Natural killer cell treated with Interleukin-12 subunit alpha and Interleukin-12 subunit beta and Interleukin-15 and Interleukin-18, amount 100 ng/mL, for 72 hours (primary cell): ENCODE results near the gene MYO16. TPM values are rescaled to one million over a fixed set of nuclear protein-coding genes. Genes with fewer than 3 reads are reported as not detected.

Experiments
- ATAC-seq, 2 donors: fragments of 150-1000 bp; cut with Tn5 transposase in 1 of 2; sonication (Bioruptor Pico), chemical (Tn5 transposase) in 1 of 2; 2 replicates each; pipeline ENCODE4 v1.10.0; 2021
- DNase-seq: peaks from one replicate; pipeline ENCODE4 v3.0.0; 2022; ENCODE audit warnings: low spot score
- H3K27ac Mint-ChIP-seq, 2 donors: 1 replicate in 1 of 2; 2 replicates in 1 of 2; pipeline ENCODE4 v1.8.0; 2022; ENCODE audit warnings: mixed read lengths in 2 of 2, mild to moderate bottlenecking in 1 of 2, moderate library complexity in 1 of 2
- H3K27me3 Mint-ChIP-seq, 2 donors: 1 replicate in 1 of 2; 2 replicates in 1 of 2; pipeline ENCODE4 v1.8.0; 2022; ENCODE audit warnings: mixed read lengths in 2 of 2
- H3K36me3 Mint-ChIP-seq: one replicate; pipeline ENCODE4 v1.8.0; 2022; ENCODE audit warnings: mixed read lengths
- H3K4me1 Mint-ChIP-seq, 2 donors: 1 replicate in 1 of 2; 2 replicates in 1 of 2; pipeline ENCODE4 v1.8.0; 2022; ENCODE audit warnings: low read depth in 2 of 2, mixed read lengths in 2 of 2, mild to moderate bottlenecking in 1 of 2
- H3K4me3 Mint-ChIP-seq: one replicate; pipeline ENCODE4 v1.8.0; 2022; ENCODE audit warnings: mixed read lengths
- H3K9me3 Mint-ChIP-seq: 2 replicates; pipeline ENCODE4 v1.8.0; 2022; ENCODE audit warnings: mixed read lengths
- total RNA-seq, 2 donors: library from RNA; stranded (reverse); gene quantifications; one replicate each; pipeline ENCODE4 v1.2.3, GENCODE V29; 2022

MYO16 gene
- total RNA-seq, 2 donors from 2014 or later: not detected

DNA sequence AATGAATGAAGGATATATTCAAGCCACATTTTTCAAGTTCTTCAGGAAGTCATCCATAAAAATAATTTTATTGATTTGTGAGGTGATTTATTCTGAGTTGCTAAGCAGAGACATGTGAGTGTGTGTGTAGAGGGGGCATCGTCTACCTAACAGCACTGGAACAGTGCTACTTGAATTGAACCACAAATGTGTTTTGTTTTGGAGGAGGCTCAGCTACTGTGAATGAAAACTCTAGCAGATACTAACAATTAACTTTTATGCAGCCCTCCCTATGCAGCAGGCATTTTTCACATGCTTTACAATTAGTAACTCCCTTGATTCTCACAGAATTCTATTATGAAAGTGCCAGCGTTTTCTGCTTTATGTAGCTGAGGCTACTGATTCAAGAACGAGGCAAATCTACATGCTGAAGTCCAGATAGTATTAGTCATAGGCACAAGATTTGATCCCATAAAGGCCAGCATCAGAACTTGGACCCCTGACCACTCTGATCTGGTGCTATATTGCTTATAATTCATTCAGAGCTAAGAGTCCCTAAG lies 103.7 kb downstream of the MYO16 start:
- Mint-ChIP-seq H3K4me3 (no peak overlapping the region), H3K36me3 (no peaks in the 10 kb centered on the region), H3K4me1 (no peaks in the 10 kb centered on the region), H3K27me3 (no peaks in the 10 kb centered on the region), H3K9me3 (peaks cover 7% of the 10 kb centered on the region), H3K27ac (no peak overlapping the region)
- DNase-seq (no peak), ATAC-seq (no peak)

DNA sequence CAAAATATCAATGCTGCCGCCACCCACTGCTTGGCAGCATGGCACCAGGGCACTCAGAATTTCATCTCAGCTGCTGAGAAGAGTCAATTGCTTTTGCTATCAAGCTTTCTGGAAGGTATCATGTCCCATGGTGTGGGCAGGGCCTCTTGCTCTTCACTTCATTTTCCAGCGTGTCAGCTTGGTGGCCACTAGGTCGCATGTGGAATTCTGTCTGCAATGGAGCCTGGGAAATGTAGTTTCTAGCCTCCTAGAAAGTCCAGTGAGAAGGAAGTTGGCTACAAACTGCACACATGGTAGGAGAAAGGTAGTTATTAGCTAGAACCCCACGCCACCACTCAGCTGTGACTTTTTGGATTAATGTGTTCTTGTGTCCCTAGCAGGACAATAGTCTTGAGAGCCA lies 105.3 kb downstream of the MYO16 start:
- Mint-ChIP-seq H3K4me1 (no peaks in the 10 kb centered on the region), H3K27ac (no peak overlapping the region), H3K4me3 (no peak overlapping the region), H3K27me3 (no peaks in the 10 kb centered on the region), H3K9me3 (peaks cover 9% of the 10 kb centered on the region), H3K36me3 (no peaks in the 10 kb centered on the region)
- no peak for DNase-seq
- ATAC-seq: no peak

DNA sequence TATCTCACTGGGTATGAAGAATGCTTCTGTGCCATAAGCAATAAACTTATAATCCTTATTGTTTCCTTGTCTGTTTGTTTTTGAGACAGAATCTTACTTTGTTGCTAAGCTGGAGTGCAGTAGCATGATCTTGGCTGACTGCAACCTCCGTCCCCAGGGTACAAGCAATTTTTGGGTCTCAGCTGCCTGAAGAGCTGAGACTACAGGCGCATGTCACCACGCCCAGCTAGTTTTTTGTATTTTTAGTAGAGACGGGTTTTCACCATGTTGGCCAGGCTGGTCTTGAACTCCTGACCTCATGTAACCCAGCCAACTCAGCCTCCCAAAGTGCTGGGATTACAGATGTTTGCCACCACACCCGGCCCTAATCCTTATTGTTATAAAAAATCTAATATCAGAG lies 112.5 kb downstream of the MYO16 start:
- no peak for DNase-seq
- Mint-ChIP-seq H3K36me3 (peaks cover 4% of the 10 kb centered on the region), H3K27ac (no peak overlapping the region), H3K9me3 (peaks cover 20% of the 10 kb centered on the region), H3K4me1 (no peaks in the 10 kb centered on the region), H3K4me3 (no peak overlapping the region), H3K27me3 (no peaks in the 10 kb centered on the region)
- ATAC-seq: no peak

DNA sequence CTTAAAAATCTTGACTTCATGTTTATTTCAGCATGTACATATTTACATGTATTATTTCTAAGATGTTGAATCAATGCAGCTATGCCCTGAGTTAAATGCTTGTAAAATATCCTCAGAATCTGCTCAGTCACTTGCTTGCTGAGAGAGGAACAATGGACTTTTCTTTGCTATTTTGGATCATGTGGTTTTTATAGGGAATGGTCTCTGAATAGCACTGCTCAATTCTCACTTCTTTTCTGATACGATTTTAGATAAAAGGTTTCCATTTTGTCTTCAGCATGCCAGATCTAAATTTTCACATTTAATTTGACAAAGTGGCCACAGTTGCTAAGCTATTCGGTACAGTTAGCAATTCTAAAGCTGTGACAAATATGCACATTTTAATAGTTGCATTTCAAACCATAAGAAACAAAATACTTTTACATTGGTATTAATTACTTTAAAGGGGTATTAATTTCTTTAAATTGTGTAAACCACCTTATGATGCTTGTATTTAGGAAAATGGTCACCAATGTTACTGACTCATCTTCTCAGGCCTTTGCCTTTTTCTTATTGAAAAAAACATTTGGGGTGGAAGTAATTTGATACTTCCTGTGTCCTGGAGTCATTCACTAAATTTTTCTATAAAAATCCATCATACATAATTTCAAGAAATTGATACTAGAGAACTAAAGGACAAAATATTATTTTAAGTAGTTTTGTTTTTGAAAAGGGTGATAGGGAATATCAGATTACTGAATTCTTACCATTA lies 113.5 kb downstream of the MYO16 start:
- peaks cover 4% of the 10 kb centered on the region for H3K36me3 Mint-ChIP-seq
- H3K4me1 Mint-ChIP-seq: no peaks in the 10 kb centered on the region
- no peak overlapping the region for H3K27ac Mint-ChIP-seq
- ATAC-seq: no peak
- no peaks in the 10 kb centered on the region for H3K27me3 Mint-ChIP-seq
- peaks cover 19% of the 10 kb centered on the region for H3K9me3 Mint-ChIP-seq
- no peak overlapping the region for H3K4me3 Mint-ChIP-seq
- no peak for DNase-seq

DNA sequence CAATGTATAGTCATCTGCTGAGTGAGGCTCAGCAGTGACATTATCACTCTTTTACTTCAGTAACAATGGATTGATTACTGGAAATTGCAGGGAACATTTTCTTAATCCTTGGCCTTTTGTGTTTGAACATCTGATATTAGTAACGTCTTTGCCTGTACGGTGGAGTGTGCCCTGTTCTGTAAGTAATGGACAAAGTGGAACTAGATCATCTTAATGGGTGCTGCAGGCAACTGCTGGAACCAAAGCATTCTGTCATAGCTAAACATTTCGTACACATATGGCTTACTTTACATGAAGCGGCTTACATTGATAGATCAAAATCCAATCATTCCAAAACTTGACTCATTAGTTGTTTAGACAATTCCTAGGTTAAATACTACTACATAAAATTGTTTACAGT lies 114.1 kb downstream of the MYO16 start:
- ATAC-seq (no peak), DNase-seq (no peak)
- H3K9me3 Mint-ChIP-seq: peaks cover 16% of the 10 kb centered on the region
- H3K27me3 Mint-ChIP-seq: no peaks in the 10 kb centered on the region
- no peak overlapping the region for H3K4me3 Mint-ChIP-seq
- H3K27ac Mint-ChIP-seq: no peak overlapping the region
- peaks cover 4% of the 10 kb centered on the region for H3K36me3 Mint-ChIP-seq
- no peaks in the 10 kb centered on the region for H3K4me1 Mint-ChIP-seq

DNA sequence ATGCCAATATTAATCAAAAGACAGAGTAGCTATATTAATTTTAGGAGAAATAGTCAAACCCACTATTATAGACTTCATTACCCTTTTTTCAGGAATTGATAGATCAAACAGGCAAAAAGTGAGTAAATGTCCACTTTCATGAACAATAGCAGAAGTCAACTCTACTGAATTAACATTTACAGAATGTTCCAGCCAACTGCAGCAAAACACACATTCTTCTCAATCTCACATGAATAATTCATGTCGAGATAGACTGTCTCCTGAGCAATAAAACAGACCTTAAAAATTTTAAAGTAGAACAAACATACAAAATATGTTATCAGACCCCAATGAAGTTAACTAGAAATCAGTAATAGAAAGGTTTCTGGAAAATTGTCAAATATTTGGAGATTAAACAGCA lies 118.4 kb downstream of the MYO16 start:
- ATAC-seq (no peak), DNase-seq (no peak)
- Mint-ChIP-seq H3K9me3 (peaks cover 10% of the 10 kb centered on the region), H3K4me3 (no peak overlapping the region), H3K36me3 (peaks cover 4% of the 10 kb centered on the region), H3K27me3 (no peaks in the 10 kb centered on the region), H3K4me1 (no peaks in the 10 kb centered on the region), H3K27ac (no peak overlapping the region)

DNA sequence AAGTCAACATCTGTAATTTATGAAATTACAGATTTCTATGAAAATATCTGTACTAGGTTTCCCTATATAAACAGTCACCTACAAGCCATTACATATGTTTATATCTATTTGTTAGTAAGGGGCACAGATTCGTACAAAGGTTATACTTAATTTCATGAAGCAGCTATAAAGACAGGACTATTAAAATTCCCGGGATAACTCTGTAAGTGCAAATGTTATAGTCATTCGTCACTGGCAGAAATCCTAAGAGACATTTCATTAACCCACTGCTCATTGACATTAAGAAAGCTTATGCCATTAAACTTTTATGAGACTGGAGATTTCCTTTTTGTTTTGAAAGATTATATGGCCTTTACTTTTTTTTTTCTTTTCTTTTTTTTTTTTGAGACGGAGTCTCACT lies 122.9 kb downstream of the MYO16 start:
- DNase-seq: no peak
- Mint-ChIP-seq H3K27ac (no peak overlapping the region), H3K9me3 (no peaks in the 10 kb centered on the region), H3K36me3 (no peaks in the 10 kb centered on the region), H3K4me3 (no peak overlapping the region), H3K4me1 (no peaks in the 10 kb centered on the region), H3K27me3 (no peaks in the 10 kb centered on the region)
- no peak for ATAC-seq

DNA sequence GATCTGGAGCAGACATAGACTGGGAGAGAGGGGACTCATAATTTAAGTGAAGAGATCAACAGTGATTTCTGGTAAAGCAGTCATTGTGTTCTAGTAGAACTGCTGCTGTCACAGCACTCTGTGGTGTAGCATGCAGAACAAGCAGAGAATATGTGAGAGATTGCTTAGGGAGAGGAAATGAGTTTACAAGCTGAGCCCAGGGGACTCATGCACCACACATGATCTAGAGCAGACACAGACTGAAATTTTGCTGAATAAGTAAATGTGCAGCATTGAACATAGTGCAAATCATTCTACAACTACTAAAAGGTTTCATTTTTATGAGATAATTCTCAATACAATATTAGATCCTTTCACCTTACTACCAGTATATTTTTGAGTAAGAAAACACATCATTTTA lies 125.7 kb downstream of the MYO16 start:
- Mint-ChIP-seq H3K9me3 (no peaks in the 10 kb centered on the region), H3K36me3 (no peaks in the 10 kb centered on the region), H3K4me1 (no peaks in the 10 kb centered on the region), H3K27ac (no peak overlapping the region), H3K27me3 (no peaks in the 10 kb centered on the region), H3K4me3 (no peak overlapping the region)
- ATAC-seq: no peak
- DNase-seq: no peak

DNA sequence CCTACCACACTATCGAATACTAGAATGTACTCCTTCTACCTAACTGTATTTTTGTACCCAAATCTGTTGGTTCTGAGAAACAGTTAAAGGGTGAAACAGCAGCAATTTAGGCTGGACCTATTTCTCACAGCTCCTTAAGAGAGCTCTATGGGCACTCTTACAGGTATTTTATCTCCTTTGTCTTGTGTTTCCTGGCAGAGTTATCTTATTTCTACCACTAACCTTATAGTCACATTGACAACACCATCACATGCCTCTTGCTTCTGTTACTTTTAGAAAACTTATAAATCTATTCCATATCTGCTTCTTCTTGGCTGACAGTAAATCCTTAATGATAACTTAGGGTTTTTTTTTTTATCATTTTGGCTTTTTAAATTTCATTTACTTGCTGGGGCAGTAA lies 130.7 kb downstream of the MYO16 start:
- no peak for ATAC-seq
- no peak overlapping the region for H3K4me3 Mint-ChIP-seq
- no peaks in the 10 kb centered on the region for H3K27me3 Mint-ChIP-seq
- no peaks in the 10 kb centered on the region for H3K4me1 Mint-ChIP-seq
- H3K36me3 Mint-ChIP-seq: no peaks in the 10 kb centered on the region
- H3K27ac Mint-ChIP-seq: no peak overlapping the region
- DNase-seq: no peak
- H3K9me3 Mint-ChIP-seq: peaks cover 4% of the 10 kb centered on the region

DNA sequence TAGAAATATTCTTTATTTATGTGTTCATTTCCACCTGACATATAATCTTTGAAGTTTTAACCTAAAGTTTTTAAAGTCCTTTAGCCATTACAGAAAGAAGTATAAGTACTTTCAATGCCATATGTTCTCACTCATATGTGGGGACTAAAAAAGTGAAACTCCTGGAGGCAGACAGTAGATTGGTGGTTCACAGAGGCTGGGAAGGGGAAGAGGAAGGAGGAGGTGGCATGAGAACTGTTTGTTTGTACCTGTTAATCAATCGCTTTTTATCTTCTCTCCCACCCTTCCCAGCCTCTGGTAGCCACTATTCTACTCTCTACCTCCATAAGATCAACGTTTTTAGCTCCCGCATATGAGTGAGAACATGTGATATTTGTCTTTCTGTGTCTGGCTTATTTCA lies 131.1 kb downstream of the MYO16 start:
- Mint-ChIP-seq H3K4me3 (no peak overlapping the region), H3K9me3 (peaks cover 4% of the 10 kb centered on the region), H3K36me3 (no peaks in the 10 kb centered on the region), H3K4me1 (no peaks in the 10 kb centered on the region), H3K27ac (no peak overlapping the region), H3K27me3 (no peaks in the 10 kb centered on the region)
- ATAC-seq (no peak), DNase-seq (no peak)

DNA sequence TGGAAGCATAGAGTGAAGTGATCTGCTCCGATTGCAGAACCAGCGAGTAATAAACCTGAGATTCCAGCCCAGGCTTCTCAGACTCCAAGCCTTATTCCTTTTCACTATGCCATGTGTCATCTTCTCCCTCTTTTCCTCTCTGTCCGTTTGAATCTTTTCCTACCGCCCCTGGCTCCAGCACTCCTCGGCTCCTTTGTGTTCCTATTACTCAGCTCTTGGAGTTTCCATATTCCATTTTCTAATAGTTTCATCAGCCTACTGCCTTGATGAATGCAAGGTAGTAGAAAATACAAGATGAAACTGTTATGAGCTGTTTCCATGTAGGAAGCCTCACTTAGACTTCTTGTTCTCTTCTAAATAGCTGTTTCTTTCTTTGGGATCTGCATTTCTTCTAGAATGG lies 138.6 kb downstream of the MYO16 start:
- Mint-ChIP-seq H3K4me1 (no peaks in the 10 kb centered on the region), H3K36me3 (no peaks in the 10 kb centered on the region), H3K9me3 (peaks cover 15% of the 10 kb centered on the region), H3K27ac (no peak overlapping the region), H3K27me3 (no peaks in the 10 kb centered on the region), H3K4me3 (no peak overlapping the region)
- DNase-seq: no peak
- no peak for ATAC-seq

DNA sequence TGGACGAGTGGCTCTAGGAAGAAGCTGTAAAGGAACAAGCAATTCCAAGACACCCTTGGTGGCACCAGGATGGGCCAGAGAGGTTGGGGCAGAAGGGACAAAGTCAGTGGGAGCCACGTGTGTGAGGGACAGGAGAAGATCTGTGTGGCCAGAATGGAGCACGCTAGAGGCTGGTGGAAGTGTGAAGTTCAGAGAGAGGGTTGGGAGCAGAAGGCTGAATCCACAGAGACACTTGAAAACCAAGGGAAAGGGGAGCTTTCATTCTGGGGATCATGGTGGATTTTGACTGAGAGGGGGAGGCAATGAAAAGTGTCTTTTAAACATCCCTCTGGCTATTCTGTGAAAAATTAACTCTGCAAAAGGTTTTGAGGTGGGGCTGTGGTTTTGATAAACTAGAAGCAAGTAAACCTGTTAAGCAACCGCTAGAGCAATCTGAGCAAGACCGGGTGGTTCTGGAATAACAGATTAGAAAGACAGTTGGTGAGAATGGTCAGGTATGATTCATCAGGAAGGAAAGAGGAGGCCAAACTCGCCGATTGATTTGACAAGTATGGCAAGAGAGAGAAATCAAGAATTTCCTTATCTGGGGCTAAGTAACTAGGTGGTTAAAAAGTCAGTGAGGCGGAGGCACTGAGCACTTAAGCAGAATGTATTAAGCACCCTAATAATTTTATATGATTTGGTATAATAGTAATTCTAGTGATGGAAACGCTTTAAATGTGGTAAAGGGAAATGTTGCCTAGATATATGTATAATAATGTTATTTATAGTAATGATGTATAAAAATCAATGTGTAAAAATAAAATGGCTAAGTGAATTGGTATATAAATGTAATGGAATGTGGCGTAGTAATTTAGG lies 140.0 kb downstream of the MYO16 start:
- no peaks in the 10 kb centered on the region for H3K27me3 Mint-ChIP-seq
- H3K9me3 Mint-ChIP-seq: peaks cover 11% of the 10 kb centered on the region
- no peak overlapping the region for H3K4me3 Mint-ChIP-seq
- ATAC-seq: no peak
- H3K4me1 Mint-ChIP-seq: no peaks in the 10 kb centered on the region
- no peak overlapping the region for H3K27ac Mint-ChIP-seq
- no peak for DNase-seq
- H3K36me3 Mint-ChIP-seq: no peaks in the 10 kb centered on the region

DNA sequence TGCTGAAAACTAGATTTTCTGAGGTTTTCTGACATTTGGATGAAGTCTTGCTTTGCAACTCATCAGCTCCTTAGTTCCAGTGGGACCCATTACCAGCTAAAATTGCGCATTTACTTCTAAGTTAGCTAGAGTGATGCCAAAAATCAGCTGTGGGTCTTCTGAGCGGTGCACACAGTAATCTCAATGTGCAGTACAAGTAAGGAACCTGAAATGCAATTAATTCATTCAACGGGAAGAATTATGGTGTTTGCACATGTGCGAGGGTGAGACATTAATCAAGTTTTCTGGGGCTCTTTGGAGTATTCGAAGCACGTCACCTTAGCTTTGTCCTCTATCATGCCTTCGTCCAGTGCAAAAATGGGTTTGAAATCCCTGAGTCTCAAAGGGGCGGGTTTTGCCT lies 146.2 kb downstream of the MYO16 start:
- Mint-ChIP-seq H3K9me3 (peaks cover 15% of the 10 kb centered on the region), H3K36me3 (no peaks in the 10 kb centered on the region), H3K27ac (no peak overlapping the region), H3K4me3 (no peak overlapping the region), H3K4me1 (no peaks in the 10 kb centered on the region), H3K27me3 (no peaks in the 10 kb centered on the region)
- ATAC-seq (no peak), DNase-seq (no peak)

DNA sequence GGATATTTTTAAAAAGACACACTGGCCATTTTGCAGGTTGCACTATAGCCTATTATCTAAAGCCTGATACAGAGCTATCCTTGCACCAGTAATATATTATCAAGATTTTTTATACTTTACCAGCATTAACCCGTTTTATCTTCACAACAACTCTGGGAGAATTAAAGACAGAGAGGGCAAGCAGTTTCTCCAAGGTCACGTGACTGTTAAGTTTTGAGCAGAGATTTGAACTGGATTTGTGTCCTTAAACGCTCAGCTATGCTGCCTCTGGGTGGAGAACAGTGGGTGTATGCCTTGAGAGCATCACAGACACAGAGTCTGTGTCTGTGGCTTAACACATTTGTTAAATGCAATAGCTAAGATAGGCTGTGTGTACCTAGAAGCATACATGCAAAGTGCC lies 147.2 kb downstream of the MYO16 start:
- DNase-seq (no peak), ATAC-seq (no peak)
- Mint-ChIP-seq H3K27me3 (no peaks in the 10 kb centered on the region), H3K36me3 (no peaks in the 10 kb centered on the region), H3K4me3 (no peak overlapping the region), H3K27ac (no peak overlapping the region), H3K9me3 (peaks cover 15% of the 10 kb centered on the region), H3K4me1 (no peaks in the 10 kb centered on the region)
